GM21723 (cell line): ENCODE data around the gene SLAMF8.

ENCODE experiments used
- ATAC-seq: cut with Tn5 transposase; IDR thresholded peaks from one replicate; pipeline ENCODE4 v1.9.1; 2021; ENCODE audit warnings: mild to moderate bottlenecking, moderate library complexity; ENCODE audit not compliant: unreplicated experiment

SLAMF8 gene

DNA sequence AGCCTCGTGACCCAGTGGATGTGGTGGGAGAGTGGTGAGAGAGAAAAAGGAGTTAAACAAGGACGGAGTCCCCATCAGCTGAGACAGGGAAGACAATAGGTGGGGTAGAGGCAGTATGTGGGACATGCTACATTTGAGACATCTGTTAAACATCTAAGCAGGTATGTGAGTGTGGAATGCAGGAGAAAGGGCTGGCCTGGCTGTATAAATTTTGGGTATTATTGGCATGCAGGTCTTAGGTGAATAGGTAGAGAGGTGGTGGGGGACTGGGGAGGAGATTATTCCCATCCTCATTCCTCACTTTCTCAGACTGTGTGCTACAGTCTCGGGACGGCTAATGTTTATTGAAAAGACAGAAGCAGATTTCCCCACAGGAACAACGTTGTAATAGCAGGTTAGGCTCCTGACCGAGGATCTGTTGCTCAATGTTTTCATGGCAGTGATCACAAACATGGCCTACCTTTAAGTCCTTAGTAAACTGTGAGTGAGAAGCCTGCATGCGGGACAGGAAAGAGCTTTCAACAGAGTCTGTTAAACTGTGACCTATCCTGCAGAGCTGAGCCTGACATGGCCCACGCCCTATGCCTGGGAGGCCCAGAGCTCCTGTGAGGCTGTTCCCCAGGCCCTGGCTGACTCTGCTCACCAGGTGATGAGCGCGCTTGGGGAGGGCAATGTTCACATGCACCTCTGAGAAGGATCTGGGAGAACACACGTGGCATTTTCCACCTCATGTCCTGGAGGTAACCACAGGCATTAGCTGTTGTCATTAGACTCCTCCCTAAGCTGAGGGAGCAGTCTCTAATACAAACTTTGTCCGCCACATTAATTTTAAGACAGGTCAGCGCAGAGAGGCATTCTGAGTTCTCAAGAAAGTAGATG is 19.3 kb downstream of the SLAMF8 start:
- ATAC-seq = no peak

DNA sequence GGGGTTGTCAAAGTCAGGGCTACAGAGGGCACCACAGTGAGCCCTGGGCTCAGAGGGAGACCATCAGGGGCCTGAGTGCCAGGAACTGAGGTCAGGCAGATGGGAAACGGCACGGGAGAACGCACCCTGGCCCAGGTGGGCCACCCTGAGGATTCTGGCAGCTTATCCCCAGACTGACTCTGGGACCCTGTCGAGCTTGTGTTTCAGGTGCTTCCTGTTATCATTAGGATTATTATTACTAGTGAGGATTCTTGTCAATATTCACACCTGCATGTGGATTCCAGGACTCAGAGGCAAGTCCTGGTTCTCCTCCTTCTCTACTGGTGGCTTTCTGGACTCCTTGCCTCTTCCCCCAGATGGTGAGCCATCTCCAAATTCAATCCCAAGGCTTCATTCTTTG is 20.6 kb downstream of the SLAMF8 start:
- ATAC-seq = no peak

DNA sequence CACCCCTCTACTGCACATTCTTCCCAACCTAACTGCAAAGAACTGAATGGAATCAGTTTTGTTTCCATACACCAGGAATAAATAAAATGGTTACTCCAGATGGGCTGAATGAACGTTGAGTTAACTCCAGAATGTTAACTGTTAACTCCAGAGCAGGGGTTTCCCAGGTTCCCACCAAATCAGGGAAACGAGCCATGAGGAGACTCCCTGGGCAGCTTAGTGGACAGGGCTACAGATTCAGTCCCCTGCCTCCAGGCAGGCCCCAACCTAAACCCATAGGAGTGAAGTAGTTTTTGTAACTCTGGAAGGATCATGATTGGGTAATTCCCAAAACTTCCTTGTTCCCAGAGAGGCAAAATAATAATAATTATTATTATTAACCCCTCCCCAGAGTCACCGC is 21.7 kb downstream of the SLAMF8 start:
- no peak for ATAC-seq

DNA sequence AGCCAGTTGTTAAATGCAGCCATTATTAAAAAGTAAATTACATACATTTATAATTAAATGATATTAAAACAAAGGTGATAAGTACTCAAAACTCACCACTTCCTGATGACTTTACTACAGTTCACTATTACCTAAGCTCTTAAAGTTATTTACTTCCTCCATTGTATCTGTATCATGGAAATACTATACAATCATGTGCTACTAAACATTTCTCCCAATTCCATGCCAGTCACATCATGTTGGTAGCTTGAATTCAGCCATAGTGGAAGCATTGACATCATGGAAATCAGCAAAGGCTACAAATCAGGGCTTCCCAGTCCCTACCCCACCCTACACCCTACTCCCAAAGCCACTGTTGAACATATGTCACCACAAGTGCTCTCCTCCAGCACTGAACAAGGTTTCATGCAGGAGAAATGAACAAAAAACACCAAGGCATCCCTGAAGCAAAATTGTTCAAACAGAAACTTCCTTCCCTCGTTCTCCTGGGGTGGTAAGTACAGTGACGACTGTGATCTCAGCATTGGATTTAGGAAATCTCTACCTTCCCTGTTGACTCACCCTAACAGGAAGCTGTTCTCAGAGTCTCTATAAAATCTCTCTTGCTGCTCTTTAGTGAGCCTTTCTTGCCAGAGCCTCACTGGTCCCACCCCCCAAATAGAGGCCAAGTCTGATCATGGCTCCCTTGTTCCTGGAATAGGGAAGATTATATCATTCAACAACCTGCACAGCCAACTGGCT is 23.1 kb downstream of the SLAMF8 start:
- ATAC-seq = no peak

DNA sequence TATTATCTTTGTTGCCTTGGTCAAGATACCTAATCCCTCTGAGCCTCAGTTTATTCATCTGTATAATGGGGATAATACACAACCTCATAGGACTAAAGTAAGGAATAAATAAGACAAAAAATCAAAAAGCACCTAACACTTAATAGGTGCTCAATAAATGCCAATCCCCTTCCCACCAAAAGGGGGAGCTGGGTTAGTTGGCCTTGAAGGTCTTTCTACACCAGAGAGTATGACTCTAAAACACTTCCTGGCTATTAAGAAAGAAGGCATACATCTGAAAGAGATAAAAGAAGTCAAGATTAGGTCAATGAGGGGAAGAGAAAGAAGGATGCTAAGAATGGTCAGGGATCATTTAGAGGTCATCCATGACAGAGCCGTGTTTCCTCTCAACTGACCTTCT is 24.7 kb downstream of the SLAMF8 start:
- ATAC-seq = no peak

DNA sequence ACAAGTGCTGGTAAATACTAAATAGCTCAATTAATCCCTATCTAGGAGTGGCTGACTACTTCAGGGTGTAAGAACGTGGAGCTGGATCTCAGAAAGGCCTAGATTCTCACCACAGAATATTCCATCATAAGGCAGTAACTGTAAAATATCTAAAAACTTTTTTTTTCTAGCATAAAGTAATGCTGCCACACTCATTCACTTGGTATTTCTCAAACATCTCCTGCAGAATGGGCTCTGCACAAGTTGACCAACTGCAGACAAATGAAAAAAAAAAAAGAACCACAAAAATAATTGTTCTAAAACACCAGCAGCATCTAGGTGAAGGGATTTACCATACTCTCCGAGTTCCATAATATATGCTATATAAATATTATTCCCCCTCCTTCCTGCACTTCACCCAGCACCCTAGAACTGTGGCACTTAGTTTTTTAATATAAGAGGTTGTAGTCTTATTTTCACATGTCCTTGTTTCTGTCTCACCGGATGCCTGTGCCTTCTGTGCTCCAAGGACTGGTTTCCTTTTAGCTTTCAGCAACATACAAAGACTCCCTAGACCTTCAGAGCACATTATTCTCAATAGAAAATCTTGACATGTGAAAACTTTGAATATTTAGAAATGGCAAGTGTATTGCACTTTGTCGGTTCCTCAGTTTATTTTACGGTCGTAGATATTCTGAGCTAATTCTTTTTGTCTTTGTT is 26.9 kb downstream of the SLAMF8 start:
- no peak for ATAC-seq

DNA sequence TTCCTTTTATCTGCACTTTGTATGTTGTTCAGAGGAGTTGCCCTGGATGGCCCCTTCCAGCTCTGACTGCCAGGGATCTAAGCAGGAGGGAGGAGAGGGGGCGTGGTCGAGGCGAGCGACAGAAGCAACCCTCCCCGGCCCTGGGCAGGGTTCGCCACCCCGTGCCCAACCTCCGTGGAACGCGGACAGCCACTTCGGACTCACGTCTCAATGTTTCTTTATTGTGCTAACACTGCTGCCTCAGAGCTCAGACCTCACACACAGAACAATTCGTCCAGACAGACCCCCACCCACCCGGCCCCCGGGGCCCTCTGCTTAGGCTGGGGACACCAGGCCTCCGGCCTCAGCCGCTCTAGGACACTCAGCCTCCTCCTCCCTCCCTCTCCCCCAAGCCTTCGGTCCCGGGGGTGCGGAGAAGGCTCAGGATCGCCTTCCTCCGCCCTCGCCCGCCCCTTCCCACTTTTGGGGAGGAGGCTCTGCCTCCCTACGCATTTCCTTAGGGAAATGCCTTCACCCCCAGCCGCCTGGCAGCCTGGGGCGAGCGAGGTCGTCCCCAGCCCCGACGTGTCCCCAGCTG is 27.5 kb downstream of the SLAMF8 start:
- no peak for ATAC-seq

DNA sequence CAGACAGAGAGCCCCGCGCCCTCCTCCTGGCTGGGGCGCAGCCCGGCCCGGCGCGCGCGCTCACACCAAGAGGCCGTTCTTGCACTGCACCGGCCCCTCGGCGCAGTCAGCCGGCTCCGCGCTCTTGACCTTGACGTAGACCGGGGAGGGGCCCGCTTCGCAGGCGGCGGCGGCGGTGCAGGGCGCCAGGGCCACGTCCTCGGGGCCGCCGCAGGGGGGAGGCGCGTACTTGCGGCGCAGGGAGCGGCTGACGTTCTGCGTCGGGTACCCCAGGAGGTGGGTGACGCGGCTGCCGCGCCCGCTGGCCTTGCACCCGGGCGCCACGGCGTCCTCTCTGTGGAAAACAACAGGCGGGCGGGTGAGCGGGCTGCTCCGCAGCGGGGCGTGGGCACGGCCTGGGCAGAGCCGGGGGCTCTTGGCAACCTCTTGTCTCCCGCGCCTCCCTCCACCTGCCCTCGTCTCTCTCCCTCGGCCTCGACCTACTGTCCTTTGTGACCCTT is 28.1 kb downstream of the SLAMF8 start:
- peak; percentile 85 for ATAC-seq

DNA sequence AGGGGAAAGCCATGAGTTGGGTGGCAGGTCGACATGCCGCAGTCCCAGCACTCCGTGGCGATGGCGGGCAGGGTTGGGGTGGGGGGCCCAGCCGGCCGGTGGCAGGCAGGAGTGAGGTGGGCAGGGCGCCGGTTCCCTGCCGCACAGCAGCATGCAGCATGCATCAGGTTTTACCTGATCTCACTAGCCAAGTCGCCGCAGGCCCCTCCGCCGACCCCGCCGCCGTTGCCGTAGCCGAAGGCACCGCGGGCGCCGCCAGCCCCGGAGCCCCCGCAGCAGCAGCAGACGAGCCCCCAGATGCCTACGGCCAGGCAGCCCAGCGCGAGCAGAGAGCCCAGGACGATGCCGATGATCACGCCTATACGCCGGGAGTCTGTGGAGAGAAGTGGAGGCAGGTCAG is 29.0 kb downstream of the SLAMF8 start:
- no peak for ATAC-seq

DNA sequence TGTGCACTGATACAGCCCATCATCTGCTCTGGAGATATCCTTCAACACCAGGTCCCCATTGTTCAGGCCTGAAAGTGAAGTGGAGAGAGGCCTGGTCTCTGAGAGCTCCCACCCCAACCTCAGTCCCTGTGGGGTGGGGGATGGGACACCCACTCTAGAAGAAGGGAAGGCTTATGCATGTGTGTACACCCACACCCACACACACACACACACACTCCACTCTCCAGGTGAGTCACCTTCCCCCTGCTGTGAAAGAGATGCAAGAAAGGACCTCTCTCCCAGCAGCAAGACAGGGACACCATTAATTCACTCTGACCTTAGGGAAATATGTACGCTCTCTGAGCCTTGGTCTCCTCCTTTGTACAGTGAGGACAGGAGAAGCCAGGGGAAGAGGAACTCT is 29.9 kb downstream of the SLAMF8 start:
- ATAC-seq = no peak

DNA sequence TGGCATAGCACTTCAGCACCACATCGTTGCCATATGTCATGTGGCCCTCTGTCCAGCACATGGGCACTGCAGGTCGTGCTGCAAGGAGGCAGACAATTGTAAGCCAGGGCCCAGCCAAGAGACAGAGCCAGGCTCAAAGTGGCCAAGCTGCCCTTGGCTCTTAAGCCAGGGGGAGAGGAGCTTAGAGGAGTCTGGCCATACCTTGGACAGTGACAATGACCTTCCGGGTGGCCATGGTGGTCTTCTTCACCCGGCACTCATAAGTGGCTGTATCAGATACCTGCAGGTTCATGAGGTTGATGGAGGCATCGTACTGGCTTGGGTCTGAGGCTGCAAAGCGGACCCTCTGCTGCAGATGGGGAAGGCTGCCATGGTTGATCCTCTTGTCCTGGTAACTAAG is 31.2 kb downstream of the SLAMF8 start:
- no peak for ATAC-seq

DNA sequence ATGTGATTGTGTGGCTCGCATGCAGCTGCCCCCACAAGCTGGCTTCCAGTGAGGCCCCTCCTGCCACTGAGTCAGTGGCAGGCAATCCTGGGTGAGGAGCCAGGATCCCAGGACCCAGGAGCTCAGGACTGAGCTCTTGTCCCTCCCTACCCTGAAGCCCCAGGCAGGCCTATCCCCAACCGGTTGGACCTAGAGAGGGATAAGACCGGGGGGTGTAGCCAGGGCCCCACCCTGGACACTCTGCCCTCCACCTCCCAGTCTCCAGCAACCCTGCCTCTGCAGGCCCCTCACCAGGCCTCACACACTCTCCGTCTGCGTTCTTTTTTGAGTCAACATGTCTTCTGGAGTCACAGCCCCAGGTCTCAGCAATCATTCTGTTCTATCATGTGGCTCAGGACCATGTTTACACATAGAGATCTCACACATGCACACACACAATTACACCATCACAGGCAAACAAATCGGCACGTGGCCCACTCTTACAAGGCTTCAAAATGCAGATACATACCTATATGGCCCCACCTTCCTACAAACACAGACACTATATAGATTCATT is 33.2 kb downstream of the SLAMF8 start:
- no peak for ATAC-seq

DNA sequence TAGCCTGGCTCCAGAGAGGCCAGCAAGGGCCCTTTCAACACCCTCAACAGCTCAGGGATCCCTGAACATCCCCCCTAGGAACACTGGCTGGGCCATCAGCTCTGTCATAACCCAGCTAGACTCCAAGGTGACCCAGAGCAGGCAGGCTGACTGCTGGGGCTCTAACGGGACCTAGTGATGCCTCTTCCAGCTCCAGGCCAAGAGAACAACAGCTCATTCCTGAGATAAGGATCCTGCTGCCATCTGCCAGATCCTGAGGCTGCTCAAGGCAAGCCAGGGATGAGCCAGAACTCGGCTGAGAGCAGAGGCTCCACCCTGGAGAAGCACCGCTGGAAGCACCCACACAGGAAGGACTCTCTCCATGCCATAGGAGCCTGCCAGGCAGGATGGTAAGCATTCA is 33.8 kb downstream of the SLAMF8 start:
- ATAC-seq = no peak

DNA sequence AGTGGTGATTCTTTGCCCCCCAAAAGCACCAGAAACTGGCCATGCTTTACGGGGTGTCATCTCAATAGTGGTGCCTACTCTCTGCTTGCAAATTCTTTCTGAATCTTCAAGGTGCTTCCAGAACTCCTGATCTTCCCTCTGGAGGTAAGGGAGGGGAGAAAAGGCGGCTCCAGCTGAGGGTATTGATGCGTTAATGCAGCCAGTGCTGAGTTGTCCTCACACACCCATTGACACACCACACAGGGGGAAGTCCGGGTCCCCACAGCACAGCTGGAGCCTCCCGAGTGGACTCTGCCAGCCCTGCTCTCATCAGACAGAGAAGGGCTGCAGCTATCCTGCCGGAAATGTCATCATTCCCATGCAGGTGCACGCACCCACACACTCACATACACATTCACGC is 34.5 kb downstream of the SLAMF8 start:
- ATAC-seq = no peak

DNA sequence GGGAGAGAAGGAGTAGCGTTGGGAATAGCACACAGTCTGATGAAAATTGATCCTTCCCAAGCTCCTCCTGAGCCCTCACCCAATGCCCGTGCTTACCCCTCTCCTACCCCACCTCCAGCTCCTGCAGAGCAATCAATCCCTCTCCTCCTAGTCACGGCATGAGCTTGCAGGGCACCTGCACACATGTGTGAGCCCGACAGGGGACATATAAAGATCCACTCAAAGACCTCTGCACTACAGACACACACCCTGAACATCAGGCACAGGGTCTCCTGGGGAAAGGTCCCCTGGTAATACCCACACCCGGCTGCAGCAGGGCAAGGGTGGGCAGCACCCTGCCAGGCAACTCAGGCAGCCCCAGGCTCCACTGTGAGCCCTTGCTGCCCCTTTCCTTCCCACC is 35.4 kb downstream of the SLAMF8 start:
- no peak for ATAC-seq

DNA sequence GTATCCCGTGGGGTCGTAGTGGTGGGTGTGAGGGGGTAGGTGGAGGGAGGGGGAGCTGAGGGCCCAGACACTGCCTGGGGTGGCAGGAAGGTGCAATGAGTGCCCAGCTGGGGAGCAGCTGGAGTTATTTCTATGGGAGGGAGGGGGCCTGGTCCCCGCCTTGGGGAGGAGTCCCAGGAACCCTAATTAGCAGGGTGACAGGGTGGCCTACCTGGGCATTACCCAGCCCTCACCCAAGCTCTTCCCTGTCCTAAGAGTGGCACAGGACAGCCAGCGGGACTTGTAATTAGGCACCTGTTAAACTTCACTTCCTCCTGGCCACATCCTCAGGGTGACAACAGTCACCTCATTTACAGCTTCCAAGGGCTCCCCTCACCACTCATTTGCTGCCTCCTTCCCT is 35.9 kb downstream of the SLAMF8 start, which contains the start of gene VSIG8:
Gene VSIG8 (minus strand): TSS at position 101 of the 400 bp plus-strand sequence. CDS start 136 bp downstream, outside the sequence.
- ATAC-seq = no peak

DNA sequence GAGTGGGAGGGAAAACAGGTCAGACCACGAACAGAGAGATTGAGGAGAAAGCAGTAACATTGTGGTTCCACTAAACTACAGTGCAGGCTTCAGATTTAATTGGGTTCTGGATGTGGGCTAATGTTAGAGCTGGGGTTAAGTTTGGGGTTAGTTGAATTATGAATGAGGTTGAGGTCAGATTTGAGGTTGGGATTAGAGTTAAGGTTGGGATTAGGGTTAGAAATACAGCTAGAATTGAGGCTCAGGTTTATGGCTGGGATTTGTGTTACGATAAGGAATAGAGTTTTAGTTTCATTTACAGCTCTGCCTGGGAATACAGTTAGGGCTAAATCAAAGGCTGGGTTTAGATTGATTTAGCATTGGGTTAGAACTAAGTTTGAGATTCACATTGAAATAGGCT is 37.6 kb downstream of the SLAMF8 start:
- no peak for ATAC-seq

DNA sequence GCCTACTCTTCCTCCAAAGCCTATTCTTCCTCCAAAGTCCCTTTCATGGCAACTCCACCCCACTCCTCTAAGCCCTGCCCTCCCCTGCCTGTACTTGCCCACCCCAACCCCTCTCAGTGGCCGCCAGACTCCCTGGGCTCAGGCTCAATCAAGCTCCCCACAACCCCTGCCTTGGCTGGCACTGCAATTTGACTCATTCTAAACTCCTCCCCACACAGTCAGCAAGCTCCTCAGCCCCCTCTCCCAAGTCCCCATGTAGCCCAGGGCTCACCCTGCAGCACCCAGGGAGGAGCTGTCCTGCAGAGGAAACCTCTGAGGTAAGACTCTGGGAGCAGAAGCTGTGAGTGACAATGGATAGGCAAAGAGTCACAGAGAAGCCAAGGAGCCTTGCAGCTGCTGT is 39.4 kb downstream of the SLAMF8 start:
- ATAC-seq = no peak

DNA sequence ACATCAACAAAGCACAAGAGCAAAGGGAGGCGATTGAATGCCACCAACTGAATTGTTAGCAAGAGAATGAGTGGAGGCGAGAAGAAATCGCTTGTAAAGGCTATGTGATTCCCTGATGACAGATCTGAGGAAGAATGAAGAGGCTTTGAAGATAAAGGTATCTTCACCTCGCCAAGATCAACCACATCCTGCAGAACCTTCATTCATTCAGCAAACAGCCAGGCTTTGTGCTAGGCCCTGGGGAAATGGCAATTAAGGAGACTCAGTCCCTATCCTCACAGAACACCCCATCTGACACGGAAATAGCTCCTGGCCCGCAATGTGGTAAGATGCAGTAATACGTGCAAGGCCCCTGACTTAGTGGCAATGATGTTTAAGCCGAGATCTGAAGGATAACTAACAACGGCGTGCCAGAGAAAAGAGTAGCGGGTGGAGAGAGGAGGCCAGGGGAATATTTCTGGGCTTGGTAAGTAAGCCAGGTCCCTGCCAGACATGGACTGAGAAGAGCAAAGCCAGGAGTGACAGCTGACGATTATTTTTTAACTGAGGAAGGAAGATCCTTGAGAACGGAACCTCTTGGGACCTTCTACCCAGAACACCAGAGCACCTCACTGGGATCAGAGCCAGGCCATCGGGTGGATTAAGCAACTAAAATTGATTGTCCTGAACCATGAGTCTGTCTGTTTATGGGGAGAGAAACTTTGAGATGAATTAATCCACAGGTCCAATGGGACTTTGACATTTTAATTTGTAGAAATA is 40.4 kb downstream of the SLAMF8 start:
- ATAC-seq = no peak

DNA sequence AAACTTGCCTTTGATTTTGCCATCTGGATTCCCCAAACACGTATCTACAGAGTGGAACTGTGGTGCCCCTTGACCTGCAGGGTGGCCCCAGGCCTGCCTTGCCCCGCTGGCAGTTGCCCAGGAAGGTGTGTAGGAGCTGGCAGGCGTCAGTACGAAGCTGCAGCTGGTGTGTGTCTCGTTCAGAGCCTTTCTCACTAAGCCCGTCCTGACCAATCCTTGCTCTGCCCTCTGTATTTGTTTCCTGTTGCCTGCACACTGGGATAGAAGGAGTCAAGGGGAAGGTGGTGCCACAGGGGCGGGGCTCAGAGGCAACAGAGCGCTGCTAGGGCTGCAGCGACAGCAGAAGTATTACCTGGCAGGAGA is 41.0 kb downstream of the SLAMF8 start:
- ATAC-seq = no peak
